Measurements from ENCODE around the gene METTL22. TPM values are rescaled to one million over a fixed set of nuclear protein-coding genes. Genes with fewer than 3 reads are reported as not detected.
A peak's percentile ranks its signal among the peaks of the same experiment; 100 is the strongest.

Gene METTL22
- total and polyA plus RNA-seq, 2 experiments from 2014 or later = 46.0 to 63.5 TPM

- no peaks in the 10 kb centered on the region for H3K4me1 ChIP-seq (ENCODE audit: low read depth)
- no peak for TF ChIP-seq CTCF (IDR thresholded peaks at IDR 0.05; ENCODE audit: low read depth, low read length)
- H3K36me3 ChIP-seq = no peaks in the 10 kb centered on the region
- no peak overlapping the region for H3K27ac ChIP-seq
- H3K9me3 ChIP-seq (ENCODE audit: low read depth) = no peaks in the 10 kb centered on the region
- no peak overlapping the region for H3K4me3 ChIP-seq
- peaks cover 14% of the 10 kb centered on the region for H3K27me3 ChIP-seq
- DNase-seq (ENCODE audit: low read depth in 1 of 2, low spot score in 1 of 2) = no peak
Measured at GRCh38 chr16:8611122-8611521, 10.4 kb upstream of the METTL22 start.

- Histone ChIP-seq H3K27me3 (peaks cover 14% of the 10 kb centered on the region), H3K4me3 (no peak overlapping the region), H3K9me3 (ENCODE audit: low read depth) (no peaks in the 10 kb centered on the region), H3K36me3 (no peaks in the 10 kb centered on the region), H3K27ac (no peak overlapping the region), H3K4me1 (ENCODE audit: low read depth) (no peaks in the 10 kb centered on the region)
- no peak for TF ChIP-seq CTCF (IDR thresholded peaks at IDR 0.05; ENCODE audit: low read depth, low read length)
- DNase-seq (ENCODE audit: low read depth in 1 of 2, low spot score in 1 of 2) = peak in 1 of 2 donors; percentile 36
Measured at GRCh38 chr16:8611886-8612600, 9.5 kb upstream of the METTL22 start.

GRCh38 chr16:8614435-8615029 is 7.0 kb upstream of the METTL22 start:
- Histone ChIP-seq H3K27me3 (peaks cover 6% of the 10 kb centered on the region), H3K4me1 (ENCODE audit: low read depth) (no peaks in the 10 kb centered on the region), H3K9me3 (ENCODE audit: low read depth) (no peaks in the 10 kb centered on the region), H3K27ac (no peak overlapping the region), H3K4me3 (no peak overlapping the region), H3K36me3 (no peaks in the 10 kb centered on the region)
- no peak for TF ChIP-seq CTCF (IDR thresholded peaks at IDR 0.05; ENCODE audit: low read depth, low read length)
- no peak for DNase-seq (ENCODE audit: low read depth in 1 of 2, low spot score in 1 of 2)

- Histone ChIP-seq H3K27ac (no peak overlapping the region), H3K36me3 (no peaks in the 10 kb centered on the region), H3K9me3 (ENCODE audit: low read depth) (no peaks in the 10 kb centered on the region), H3K27me3 (no peaks in the 10 kb centered on the region), H3K4me3 (no peak overlapping the region), H3K4me1 (ENCODE audit: low read depth) (peaks cover 5% of the 10 kb centered on the region)
- no peak for DNase-seq (ENCODE audit: low read depth in 1 of 2, low spot score in 1 of 2)
- TF ChIP-seq CTCF (IDR thresholded peaks at IDR 0.05; ENCODE audit: low read depth, low read length) = no peak
Measured at GRCh38 chr16:8619671-8620370, 1.7 kb upstream of the METTL22 start.

- H3K36me3 ChIP-seq = peaks cover 2% of the 10 kb centered on the region
- no peaks in the 10 kb centered on the region for H3K27me3 ChIP-seq
- no peak overlapping the region for H3K4me3 ChIP-seq
- no peak overlapping the region for H3K27ac ChIP-seq
- no peak for DNase-seq (ENCODE audit: low read depth in 1 of 2, low spot score in 1 of 2)
- H3K4me1 ChIP-seq (ENCODE audit: low read depth) = peaks cover 5% of the 10 kb centered on the region
- no peak for TF ChIP-seq CTCF (IDR thresholded peaks at IDR 0.05; ENCODE audit: low read depth, low read length)
- H3K9me3 ChIP-seq (ENCODE audit: low read depth) = no peaks in the 10 kb centered on the region
Measured at GRCh38 chr16:8620535-8620934, 963 bp upstream of the METTL22 start.

Data from cardiac muscle cell (in vitro differentiated cells and primary cell).